ENCODE measurements around the gene CHP2. TPM values are rescaled to one million over a fixed set of nuclear protein-coding genes. Genes with fewer than 3 reads are reported as not detected.

The CHP2 gene
- total and polyA plus RNA-seq, 2 of the 13 experiments (the other 11 are each of a cell fraction or from before 2014, with no cell fraction given): not detected

GRCh38 chr16:23754594-23755483 is at the start of gene CHP2 (continued):
- TF ChIP-seq TEF (CRISPR knock-in tag; IDR thresholded peaks at IDR 0.05) (no peak), LBX2 (CRISPR knock-in tag; IDR thresholded peaks at IDR 0.05; ENCODE audit: borderline replicate concordance) (no peak), ZNF550 (CRISPR knock-in tag; IDR thresholded peaks at IDR 0.05; ENCODE audit: borderline replicate concordance) (peak; percentile 90), ZNF234 (CRISPR knock-in tag; conservative IDR thresholded peaks at IDR 0.05) (0 out of 2 replicates have a peak, but pooled peaks have one; percentile 53), NR1H2 (CRISPR knock-in tag; IDR thresholded peaks at IDR 0.05; ENCODE audit: borderline replicate concordance, low read depth) (no peak), ZNF20 (CRISPR knock-in tag; IDR thresholded peaks at IDR 0.05) (no peak), NFRKB (IDR thresholded peaks at IDR 0.05) (no peak), ZNF761 (CRISPR knock-in tag; conservative IDR thresholded peaks at IDR 0.05) (no peak)

- Histone ChIP-seq H3K4me3 (replicated peaks in 1 of 3; ENCODE audit: insufficient read depth in 1 of 3, low read depth in 2 of 3, low read length in 3 of 3) (no peak overlapping the region), H3K27ac (ENCODE audit: extremely low read length, insufficient read depth, low read length) (no peak overlapping the region), H2AFZ (ENCODE audit: low read length) (no peak overlapping the region), H3K79me2 (ENCODE audit: insufficient read depth, low read length) (no peaks in the 10 kb centered on the region), H3K9ac (ENCODE audit: insufficient read depth, low read depth, low read length) (no peak overlapping the region), H4K20me1 (ENCODE audit: insufficient read depth, low read length) (no peaks in the 10 kb centered on the region), H3K9me3 (ENCODE audit: low read length) (peaks cover 17% of the 10 kb centered on the region), H3K36me3 (replicated peaks in 1 of 2; ENCODE audit: control insufficient read depth in 1 of 2, insufficient read depth in 2 of 2, low read length in 2 of 2) (no peaks in the 10 kb centered on the region), H3K4me1 (ENCODE audit: insufficient read depth, low read length) (peaks cover 25% of the 10 kb centered on the region), H3K4me2 (ENCODE audit: low read depth, low read length) (no peak overlapping the region), H3K27me3 (ENCODE audit: control insufficient read depth in 1 of 2, insufficient read depth in 2 of 2, low read length in 2 of 2) (peaks cover 0 to 3% of the 10 kb centered on the region in 2 experiments; a peak in 1 of 5 replicates)
- FAIRE-seq (no peak), ATAC-seq (no peak), DNase-seq (ENCODE audit: low spot score) (no peak)
- BruUV-seq (replicated peaks): no TSS peak
- ChIA-PET CTCF (ENCODE audit: low intra/inter-chr PET ratio, low total read pairs) (no interaction called here), POLR2A (no interaction called here)
- in situ Hi-C loops (cut with HindIII; ENCODE audit: extremely low pct_ligation_motif_present, low pct_unique_long_range_greater_than_20kb) (no loop called here), intact Hi-C loops (cut with micrococcal nuclease; ENCODE audit: unreplicated experiment) (no loop called here)
- WGBS (ENCODE audit: low lambda C conversion rate): 67% methylated on average over 2 of the region's 2 CpGs
- TF ChIP-seq ZNF629 (CRISPR knock-in tag; conservative IDR thresholded peaks at IDR 0.05) (0 out of 2 replicates have a peak, but pooled peaks have one; percentile 10), ZNF724P (CRISPR knock-in tag; IDR thresholded peaks at IDR 0.05; ENCODE audit: borderline replicate concordance) (0 out of 2 replicates have a peak, but pooled peaks have one; percentile 9), ZNF121 (CRISPR knock-in tag; IDR thresholded peaks at IDR 0.05) (peak; percentile 93), NR2F6 (IDR thresholded peaks at IDR 0.05) (peak; percentile 5; the same call in 1 of the 2 replicates), NR2F6 (CRISPR knock-in tag; IDR thresholded peaks at IDR 0.05) (no peak), MAX (IDR thresholded peaks at IDR 0.05) (0 out of 2 replicates have a peak, but pooled peaks have one; percentile 13), HOXA7 (CRISPR knock-in tag; IDR thresholded peaks at IDR 0.05) (0 out of 2 replicates have a peak, but pooled peaks have one; percentile 4), CTCF (CRISPR knock-in tag; IDR thresholded peaks at IDR 0.05) (no peak), ZNF607 (CRISPR knock-in tag; IDR thresholded peaks at IDR 0.05; ENCODE audit: borderline replicate concordance) (0 out of 2 replicates have a peak, but pooled peaks have one; percentile 13), NCOA5 (CRISPR knock-in tag; IDR thresholded peaks at IDR 0.05) (no peak)
These were observed 49.3 kb upstream of the CHP2 start for GRCh38 chr16:23705517-23705902.

All from HepG2 (cell line).